Hindlimb muscle (tissue), 1 donor: ENCODE measurements around the gene WDR90. TPM values are rescaled to one million over a fixed set of nuclear protein-coding genes. Genes with fewer than 3 reads are reported as not detected.

Experiments
- DNase-seq: peaks from one replicate; pipeline ENCODE4 v3.0.0-alpha.2; 2013
- polyA plus RNA-seq: library from polyadenylated mRNA; unstranded; fragments of 120-200 nt; gene quantifications from one replicate; pipeline ENCODE4 v1.2.1, GENCODE V29; 2013; ENCODE audit not compliant: insufficient read length

Gene WDR90
- polyA plus RNA-seq, 1 donor: 16.9 TPM

DNA sequence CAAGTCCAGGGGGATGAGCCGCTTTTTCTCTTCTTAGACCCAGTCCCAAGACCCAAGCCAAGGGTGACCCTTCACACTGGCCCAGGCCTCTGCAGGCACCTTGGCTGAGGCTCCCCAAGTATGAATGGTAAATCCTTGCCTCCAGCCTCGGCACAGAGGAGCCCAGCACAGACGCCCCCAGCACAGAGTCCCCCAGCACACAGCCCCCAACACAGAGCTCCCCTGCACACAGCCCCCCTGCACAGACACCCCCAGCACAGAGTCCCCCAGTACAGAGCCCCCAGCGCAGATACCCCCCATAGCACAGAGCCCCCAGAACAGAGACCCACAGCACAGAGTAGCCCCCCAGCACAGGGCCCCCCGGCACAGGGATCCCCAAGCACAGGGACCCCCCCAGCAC lies 8.6 kb upstream of the WDR90 start:
- DNase-seq: no peak

DNA sequence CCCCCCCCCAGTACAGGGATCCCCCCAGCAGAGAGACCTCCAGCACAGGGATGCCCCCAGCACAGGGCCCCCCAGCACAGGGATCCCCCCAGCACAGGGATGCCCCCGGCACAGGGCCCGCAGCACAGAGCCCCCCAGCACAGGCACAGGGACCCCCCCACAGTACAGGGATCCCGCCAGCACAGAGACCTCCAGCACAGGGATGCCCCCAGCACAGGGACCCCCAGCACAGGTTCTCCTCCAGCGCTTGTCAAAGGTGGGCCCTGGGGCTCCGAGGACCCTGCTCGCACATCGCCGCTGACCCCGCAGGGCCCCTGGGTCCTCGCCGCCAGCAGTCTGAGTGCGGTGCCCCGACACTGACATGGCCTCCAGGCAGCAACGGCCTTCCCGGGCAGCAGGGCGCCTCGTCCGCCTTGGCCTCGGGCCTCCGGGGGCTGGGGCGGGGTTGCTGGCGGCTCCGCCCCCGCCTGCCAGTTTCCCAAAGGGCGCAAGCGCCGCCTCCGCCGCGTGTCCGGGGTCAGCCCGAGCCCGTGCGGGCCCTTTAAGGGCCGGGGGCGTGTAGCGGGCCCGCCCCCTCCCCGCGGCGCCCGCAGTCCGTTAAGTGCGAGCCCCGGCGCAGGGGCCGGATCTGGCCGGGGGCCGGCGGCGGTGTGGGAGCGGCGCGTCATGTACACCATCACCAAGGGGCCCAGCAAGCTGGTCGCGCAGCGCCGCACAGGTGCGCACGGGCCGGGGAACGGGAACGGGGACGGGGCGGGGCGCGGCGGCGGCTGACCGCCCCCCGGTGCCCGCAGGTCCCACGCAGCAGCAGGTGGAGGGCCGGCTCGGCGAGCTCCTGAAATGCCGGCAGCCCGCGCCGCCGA lies 7.6 kb upstream of the WDR90 start, which contains the start of gene MCRIP2:
Gene MCRIP2, plus strand, starts transcription at position 503 of the 863 bp plus-strand sequence. Its CDS starts 164 bp downstream, at position 667.
- peak; percentile 63 for DNase-seq

DNA sequence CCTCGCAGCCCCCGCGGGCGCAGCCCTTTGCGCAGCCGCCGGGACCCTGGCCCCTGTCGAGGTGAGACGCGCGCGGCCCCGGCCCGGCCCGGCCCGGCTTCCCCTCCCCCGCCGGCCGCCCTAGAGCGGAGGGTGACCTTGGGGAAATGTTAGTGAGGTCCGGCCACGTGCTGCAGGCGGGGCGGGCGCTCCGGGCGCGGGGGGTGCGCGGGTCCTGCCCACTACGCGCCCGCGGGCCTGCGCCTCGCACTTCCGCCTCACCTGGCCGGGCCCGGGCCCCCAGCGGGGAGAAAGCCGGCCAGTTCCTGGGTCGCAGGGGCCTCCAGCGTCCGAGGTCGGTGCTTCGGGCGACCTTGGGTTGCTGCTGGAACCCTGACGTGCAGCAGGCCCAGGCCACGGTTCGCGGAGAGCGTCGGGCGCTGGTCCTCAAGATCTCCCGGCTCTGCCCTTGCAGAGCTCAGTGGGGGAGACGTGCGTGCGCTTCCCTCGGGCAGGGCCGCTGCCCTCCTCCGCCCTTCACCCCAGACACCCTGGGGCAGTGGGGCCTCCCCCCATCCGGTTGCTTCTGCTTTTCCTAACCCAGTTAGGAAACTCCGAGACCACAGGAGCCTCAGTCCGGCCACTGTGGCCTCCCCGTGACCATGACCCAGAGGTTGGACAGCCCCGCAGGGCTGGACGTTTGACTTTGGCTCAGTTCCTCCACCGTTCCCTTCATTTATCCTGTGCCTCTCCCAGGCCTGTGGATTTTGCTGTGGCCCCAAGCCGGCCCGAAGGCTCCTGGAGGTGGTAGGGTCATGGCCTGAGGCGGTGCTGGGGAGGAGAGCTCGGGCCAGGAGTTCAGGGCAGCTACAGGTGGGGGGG lies 6.7 kb upstream of the WDR90 start:
- no peak for DNase-seq

DNA sequence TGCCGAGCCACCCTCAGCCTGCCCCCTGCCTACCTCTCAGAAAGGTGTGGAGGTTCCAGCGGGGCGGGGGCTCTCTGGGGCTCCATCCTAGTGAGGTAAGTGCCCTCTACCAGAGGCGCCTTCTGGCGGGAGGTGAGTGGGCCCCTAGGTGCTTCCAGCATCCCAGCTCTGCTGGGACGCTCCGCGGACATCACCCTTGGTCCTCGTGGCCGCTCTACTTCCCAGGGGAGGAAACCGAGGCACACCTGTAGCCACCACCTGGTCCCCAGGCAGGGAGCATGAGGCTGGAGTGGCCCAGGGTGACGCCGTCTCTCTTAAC lies 6.2 kb upstream of the WDR90 start:
- DNase-seq: no peak

DNA sequence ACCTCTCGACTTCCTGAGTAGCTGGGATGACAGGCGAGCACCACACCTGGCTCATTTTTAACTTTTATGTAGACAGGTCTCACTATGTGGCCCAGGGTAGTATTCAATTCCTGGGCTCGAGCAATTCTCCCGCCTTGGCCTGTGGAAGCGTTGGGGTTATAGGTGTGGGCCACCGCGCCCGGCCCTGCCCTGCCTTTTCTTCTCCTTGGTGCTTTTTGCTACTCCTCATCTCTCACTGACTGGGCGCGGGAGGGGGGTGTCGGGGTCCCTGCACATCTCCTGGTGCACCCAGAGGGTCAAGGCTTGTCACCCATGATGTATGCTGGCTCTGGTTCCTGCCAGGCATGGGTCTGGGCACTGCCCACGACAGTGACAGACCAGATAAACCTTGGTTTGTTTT lies 4.6 kb upstream of the WDR90 start:
- DNase-seq: no peak

DNA sequence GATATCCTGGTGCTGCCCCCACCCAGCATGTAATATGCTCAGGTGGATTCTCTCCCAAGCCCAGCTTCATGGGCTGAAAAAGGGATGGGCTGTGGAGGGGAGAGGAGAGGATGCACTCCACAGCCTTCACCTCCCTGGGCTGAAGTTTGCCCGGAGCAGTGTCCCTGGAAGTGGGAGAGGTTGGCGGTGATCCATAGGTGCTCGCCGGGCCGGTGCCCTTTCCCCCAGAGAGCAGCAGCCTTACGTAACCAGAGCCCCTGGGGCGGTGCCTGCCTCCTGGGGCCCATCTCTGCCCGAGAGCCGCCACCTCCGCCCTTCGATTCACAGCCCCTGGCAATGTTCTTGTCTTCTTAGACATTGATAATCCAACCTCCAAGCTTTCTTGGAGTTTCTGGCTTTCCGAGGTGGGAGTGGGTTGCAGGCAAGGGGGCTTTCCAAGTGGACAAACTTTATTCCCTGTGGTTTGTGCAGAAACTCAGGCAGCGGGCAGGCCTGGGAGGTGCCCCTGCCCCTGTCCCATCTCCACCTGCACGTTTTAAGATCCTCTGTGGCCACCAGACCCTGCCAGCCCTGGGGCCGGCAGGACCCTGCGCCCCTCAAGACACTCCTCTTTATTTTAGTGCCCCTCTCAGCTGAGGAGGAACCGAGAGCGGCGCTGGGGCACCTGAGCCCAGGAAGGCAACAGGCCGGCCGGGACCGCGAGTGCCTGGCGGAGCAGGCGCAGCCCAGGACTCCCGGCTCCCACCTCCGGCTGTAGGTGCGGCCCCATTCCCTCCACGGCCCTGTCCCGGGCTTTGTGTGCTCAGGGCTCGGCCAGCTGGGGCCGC lies 3.1 kb upstream of the WDR90 start:
- DNase-seq: no peak

DNA sequence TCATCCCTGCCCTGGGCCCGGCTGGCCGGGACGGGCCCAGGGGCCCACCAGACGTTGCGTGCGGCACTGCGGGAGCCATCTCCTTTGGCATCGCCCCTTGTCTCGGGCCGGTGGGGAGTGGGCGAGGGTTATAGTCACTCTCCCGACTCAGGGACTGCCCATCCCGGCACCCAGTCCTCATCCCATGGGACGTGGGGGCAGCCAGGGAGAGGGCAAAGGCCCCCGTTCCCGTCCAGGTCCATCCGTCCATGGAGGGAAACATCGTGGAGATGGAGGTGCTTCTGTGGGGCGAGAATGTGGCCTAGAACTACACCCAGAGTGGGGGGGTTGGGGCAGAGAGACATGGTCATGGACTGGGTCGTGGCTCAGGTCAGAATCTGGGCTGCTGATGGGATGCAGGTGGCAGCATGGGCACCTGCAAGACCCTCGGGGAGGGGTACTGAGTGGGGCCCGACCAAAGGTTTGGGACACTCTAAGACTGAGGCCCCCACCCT lies 2.4 kb upstream of the WDR90 start:
- no peak for DNase-seq

DNA sequence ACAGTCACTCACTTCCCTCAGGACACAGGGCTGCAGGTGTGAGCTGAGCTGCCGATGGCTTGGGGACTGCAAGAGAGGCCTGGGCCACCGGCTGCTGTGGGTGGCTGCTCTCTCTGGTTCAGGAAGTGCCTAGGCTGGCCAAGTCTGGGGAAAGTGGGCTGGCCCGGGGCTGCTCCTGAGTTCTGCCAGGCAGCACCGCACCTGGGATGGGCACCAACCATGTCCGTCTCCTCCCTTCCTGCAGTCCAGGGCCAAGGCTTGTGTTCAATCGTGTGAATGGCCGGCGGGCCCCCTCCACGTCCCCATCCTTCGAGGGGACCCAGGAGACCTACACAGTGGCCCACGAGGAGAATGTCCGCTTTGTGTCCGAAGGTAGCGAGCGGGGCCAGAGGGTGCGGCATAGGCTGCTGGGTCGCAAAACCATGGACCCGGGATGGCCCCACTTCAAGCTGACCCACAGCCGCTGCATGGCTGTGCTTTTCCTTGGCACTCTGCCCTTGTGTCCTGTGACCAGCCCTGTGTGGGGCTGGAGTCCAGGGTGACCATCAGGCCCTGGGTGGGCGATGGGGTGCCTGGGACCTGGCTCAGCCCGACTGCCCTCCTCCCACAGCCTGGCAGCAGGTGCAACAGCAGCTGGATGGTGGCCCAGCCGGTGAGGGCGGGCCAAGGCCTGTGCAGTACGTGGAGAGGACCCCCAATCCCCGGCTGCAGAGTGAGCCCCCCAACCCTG lies 1.8 kb upstream of the WDR90 start:
- DNase-seq: no peak

DNA sequence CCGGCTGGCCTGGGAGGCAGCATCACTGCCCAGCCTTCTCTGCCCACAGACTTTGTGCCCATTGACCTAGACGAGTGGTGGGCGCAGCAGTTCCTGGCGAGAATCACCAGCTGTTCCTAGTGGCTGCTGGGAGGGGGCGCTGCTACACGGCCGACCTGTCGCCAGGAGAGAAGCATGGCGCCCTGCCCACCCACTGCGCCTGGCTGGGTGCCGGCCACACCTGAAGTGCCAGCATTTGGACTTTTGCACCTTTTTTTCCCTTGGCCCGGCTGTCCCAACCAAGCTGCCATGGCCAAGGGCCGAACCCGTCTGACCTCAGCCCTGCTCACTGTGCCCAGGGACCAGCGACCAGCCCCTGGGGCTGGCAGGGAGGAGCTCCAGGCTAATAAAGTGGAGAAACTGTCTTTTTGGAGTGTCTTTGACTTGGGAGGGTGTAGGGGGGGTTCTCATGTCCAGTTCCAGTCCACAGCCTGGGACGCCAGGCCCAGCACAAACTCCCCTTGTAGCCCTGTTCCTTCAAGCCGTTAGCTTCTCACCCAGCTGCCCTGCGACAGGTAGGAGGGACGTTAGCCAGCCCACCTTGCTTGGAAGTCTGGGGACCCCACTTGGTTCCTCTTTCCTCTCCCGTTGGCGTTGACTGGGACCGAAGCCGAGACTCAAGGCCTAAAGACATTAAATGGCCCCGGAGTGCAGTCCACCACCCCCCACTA lies 939 bp upstream of the WDR90 start:
- DNase-seq: no peak

DNA sequence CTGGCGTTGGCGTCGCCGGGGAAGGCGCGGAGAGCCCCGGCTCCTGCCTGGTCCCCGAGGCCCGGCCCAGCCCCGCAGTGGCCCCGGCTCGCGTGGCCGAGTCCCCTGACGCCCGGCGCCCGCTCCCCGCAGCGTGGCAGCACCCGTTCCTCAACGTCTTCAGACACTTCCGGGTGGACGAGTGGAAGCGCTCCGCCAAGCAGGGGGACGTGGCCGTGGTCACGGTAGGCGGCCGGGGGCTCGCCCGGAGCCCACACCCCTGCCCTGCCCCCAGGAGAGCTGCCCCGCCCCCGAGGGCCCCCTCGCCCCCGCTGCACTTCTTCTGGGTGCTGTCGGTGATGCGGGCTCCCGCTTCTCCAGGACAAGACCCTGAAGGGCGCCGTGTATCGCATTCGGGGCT lies 466 bp downstream of the WDR90 start:
- DNase-seq: no peak

DNA sequence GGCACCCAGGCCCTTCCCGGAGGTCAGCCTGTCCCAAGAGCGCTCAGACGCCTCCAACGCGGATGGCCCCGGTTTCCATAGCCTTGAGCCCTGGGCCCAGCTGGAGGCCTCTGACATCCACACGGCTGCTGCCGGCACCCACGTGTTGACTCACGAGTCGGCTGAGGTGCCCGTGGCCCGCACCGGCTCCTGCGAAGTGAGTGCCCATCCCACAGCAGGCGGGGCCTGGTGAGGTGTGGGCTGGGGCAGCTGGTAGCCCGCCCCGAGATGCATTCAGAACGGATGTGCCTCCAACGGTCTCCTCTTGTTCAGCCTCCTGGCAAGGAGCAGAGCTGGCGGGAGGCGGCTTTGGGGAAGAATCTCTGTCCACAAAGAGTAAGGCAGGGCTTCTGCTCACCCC lies 2.7 kb downstream of the WDR90 start:
- no peak for DNase-seq

DNA sequence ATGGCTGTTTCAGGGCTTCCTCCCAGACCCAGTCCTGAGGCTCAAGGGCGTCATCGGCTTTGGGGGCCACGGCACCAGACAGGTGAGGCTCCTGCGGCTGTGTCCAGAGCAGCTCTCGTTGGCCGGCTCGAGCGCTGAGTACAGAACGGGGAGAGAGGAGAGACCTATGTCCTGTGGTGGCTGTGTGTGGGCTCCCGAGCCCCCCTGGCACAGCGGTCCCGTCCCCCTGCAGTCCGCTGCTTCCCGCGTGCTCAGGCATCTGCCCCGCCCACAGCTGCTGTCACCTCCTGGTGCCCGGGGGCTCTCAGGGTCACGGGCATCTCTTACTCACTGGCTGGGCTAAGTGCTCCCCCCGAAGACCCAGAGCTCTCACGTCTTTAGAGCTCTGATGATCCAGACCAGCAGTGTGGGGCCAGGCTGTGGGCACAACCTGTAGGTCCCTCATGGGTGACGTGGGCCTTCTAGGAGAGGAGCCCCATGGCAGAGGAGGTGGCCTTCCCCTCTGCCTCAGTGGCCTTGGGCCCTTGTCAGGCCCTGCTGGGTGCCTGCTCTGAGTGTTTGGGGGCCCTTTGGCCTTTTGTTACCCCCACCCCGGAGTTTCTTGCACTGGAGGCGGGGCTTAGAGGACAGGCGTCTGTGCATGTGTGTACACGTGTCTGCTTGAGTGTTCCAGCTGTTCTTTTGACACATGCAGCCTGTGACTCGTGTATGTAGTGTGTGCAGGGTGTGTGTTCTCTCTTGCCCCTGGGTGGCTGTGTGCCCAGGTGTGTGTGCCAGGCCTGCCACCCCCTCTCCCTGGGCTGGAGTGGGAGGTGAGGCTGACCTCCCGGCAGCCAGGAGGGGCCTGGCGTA lies 3.5 kb downstream of the WDR90 start:
- no peak for DNase-seq

DNA sequence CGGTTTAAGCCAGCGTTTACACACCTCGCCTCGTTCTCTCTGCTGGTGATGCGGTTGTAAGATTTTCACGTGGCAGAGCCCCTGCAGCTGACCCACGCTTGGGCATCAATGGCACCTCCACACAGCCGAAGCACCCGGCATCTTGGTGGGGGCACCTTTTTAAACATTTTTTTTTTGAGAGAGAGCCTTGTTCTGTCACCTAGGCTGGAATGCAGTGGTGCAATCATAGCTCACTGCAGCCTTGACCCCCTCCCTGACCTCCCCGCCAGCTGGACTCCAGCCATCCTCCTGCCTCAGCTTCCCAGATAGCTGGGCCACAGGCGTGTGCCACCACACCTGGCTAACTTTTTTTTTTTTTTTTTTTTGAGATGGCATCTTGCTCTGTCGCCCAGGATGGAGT lies 4.9 kb downstream of the WDR90 start:
- no peak for DNase-seq

DNA sequence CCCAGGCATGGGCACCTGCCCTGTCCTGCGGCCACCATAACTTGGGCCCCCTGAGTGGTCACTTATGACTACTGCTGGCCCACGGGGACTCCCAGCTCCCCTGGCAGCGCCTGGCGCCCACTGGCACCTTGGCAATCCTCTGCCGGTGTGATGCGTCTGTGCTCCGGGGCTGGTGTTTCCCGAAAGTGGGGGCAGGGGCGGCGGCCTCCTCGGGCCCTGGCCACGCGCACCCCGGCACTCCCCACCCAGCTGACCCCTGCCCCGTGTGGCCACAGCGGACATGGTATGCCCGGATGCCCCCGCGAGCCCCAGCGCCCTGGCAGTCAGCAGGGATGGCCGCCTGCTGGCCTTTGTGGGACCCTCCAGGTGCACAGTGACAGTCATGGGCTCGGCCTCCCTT lies 8.3 kb downstream of the WDR90 start:
- no peak for DNase-seq

DNA sequence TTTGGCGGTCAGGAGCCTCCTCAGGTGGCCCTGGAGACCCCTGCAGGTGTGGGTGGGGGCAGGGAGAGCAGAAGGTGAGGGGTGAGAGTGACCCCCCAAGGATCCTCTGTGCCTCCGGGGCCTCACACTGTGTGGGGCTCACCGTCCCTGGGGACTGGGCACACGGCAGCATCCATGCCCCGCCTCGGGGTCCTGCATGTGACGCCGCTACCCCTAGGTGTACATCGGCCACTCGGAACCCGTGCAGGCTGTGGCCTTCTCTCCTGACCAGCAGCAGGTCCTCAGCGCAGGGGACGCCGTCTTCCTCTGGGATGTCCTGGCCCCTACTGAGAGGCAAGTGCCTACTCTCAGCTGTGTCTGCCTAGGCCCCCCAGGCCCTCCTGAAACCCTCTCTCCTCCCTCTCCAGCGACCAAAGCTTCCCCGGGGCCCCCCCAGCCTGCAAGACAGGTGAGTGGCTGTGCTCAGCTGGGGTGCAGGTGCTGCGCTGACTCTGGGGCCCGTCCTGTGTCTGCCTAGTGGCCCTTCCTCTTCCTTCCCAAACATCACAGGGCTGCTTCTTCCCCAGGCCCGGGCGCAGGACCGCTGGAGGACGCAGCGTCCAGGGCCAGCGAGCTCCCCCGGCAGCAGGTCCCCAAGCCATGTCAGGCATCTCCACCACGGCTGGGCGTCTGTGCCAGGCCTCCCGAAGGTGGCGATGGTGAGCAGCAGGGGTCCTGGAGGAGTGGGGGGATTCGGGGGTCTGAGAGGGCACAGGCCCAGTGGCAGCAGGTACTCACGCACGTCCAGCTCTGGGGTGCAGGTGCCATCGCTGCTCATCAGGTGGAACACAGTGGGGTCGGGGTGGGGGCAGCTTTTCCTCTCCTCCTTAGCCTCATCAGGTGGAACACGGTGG lies 9.8 kb downstream of the WDR90 start:
- no peak for DNase-seq

DNA sequence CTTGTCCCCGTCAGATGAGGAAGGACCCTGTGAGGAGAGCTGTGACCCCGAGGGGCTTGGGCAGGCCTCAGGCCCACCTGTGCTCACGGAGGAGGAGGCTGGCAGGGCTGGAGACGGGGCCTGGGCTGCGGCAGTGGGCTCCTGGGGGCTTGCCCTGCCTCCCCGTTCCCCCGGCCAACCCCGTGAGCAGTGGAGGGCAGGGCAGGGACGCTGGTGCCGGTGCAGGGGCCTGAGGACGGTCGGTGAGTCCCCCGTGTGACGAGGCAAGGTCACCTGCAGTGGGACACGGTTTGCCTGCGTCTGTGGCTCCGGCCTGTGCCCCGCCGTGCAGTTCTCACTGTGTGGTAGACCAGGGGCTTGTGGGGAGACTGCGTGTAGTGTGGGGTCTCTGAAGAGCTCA lies 10.5 kb downstream of the WDR90 start:
- no peak for DNase-seq

DNA sequence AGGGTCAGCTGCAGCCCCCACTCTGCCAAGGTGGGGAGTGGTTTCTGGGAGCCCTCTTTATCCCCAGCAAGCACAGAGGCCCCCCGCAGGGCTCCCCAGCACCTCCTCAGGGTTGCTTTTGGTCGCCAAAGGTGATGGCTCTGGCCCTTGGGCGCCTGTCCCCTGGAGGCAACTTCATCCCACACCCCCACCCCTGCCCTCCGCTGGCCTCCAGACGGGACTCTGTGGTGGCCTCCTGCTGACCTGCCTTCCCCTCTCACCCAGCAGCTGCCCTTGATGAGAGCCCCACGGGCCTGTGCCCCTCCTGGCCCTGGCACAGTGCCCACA lies 10.9 kb downstream of the WDR90 start:
- DNase-seq: no peak

DNA sequence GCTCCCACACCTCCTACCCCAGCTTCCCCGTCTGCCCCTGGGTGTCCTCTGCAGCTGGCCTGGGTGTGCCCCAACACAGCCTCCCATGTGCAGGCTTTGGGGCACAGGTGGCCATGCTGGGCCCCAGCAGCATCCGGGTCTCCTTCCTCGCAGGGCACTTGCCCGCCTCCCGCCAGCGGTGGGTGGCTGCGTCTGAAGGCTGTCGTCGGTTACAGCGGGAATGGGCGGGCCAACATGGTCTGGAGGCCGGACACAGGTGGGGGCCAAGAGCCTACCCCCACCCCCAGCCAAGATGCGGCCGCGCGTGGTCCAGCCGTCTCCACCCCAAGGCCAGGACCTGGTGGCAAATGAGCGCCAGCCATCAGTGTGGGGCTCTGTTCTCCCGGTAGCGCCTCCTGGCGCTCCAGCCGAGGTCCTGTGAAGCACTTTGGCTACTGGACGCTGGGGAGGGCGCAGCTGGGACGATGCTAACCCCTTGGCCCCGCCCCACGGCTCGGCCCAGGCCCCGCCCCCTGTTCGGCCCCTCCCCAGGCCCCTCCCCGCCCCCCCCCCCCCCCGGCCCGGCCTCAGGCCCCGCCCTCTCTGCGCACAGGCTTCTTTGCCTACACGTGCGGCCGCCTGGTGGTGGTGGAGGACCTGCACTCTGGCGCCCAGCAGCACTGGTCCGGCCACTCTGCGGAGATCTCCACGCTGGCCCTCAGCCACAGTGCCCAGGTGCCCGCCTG lies 11.5 kb downstream of the WDR90 start:
- peak; percentile 68 for DNase-seq
